D721Med (cell line): ENCODE data around the gene KMT5C.

ENCODE experiments used
- DNase-seq: peaks from one replicate; pipeline ENCODE4 v3.0.0; 2011; ENCODE audit warnings: low spot score; ENCODE audit not compliant: insufficient read length
- FAIRE-seq: peaks from 2 replicates; lab custom pipeline; 2011; peaks lifted over from hg19 to GRCh38; lab: Jason Lieb, UNC
- TF ChIP-seq, protein P1 (sequence below): IDR thresholded peaks from 2 replicates; pipeline ENCODE4 v1.5.1; 2012; ENCODE audit warnings: mild to moderate bottlenecking, control low read depth; ENCODE audit not compliant: insufficient read depth; ENCODE audit errors: missing control alignments

Gene KMT5C

DNA sequence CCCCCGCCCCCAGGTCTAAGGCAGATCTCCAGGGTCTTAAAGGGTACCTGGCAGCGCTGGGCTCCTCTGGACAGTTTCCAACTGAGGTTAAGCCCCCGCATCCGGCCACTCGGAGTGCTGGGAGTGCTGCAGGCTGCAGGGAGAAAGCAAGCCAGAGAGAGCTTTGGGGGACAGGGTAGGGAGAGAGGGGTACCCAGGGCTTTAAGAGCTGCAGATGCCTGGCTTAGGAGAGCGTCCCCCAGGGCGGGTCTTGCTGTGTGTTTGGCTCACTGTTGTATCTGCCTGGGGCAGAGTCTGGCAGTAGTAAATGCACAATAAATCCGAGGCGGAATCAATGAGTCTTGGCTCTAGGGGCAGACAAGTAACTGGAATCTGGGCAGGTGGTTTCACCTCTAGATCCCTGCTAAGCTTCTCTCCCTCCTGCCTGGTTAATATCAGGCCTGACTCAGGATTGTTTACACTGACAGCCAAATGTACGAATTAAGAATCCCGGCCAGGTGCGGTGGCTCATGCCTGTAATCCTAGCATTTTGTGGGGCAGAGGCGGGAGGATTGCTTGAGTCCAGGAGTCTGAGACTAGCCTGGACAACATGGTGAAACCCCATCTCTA, 15.6 kb downstream of the KMT5C start:
- TF ChIP-seq, protein P1, sequence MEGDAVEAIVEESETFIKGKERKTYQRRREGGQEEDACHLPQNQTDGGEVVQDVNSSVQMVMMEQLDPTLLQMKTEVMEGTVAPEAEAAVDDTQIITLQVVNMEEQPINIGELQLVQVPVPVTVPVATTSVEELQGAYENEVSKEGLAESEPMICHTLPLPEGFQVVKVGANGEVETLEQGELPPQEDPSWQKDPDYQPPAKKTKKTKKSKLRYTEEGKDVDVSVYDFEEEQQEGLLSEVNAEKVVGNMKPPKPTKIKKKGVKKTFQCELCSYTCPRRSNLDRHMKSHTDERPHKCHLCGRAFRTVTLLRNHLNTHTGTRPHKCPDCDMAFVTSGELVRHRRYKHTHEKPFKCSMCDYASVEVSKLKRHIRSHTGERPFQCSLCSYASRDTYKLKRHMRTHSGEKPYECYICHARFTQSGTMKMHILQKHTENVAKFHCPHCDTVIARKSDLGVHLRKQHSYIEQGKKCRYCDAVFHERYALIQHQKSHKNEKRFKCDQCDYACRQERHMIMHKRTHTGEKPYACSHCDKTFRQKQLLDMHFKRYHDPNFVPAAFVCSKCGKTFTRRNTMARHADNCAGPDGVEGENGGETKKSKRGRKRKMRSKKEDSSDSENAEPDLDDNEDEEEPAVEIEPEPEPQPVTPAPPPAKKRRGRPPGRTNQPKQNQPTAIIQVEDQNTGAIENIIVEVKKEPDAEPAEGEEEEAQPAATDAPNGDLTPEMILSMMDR: no peak
- FAIRE-seq: no peak
- no peak for DNase-seq

DNA sequence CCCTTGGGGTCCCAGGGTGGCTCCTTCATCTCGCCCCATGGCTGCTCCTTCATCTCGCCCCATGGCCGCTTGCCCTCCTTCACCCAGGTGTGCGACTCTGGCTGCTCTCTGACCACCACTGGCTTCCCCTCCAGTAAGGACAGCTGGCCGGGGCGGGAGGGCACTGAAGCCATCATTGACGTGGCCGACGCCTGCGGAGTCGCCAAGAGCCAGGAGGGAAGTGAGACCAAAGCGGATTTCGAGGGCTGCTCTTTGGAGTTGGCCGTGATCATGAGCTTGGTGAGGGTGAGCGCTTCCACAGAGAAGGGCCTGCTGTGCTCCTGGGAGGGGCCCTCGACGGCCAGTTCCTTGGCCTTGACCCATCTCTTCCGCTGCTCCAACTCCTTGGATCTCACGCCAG, 18.8 kb downstream of the KMT5C start:
- FAIRE-seq: no peak
- no peak for DNase-seq
- TF ChIP-seq, protein P1: no peak

DNA sequence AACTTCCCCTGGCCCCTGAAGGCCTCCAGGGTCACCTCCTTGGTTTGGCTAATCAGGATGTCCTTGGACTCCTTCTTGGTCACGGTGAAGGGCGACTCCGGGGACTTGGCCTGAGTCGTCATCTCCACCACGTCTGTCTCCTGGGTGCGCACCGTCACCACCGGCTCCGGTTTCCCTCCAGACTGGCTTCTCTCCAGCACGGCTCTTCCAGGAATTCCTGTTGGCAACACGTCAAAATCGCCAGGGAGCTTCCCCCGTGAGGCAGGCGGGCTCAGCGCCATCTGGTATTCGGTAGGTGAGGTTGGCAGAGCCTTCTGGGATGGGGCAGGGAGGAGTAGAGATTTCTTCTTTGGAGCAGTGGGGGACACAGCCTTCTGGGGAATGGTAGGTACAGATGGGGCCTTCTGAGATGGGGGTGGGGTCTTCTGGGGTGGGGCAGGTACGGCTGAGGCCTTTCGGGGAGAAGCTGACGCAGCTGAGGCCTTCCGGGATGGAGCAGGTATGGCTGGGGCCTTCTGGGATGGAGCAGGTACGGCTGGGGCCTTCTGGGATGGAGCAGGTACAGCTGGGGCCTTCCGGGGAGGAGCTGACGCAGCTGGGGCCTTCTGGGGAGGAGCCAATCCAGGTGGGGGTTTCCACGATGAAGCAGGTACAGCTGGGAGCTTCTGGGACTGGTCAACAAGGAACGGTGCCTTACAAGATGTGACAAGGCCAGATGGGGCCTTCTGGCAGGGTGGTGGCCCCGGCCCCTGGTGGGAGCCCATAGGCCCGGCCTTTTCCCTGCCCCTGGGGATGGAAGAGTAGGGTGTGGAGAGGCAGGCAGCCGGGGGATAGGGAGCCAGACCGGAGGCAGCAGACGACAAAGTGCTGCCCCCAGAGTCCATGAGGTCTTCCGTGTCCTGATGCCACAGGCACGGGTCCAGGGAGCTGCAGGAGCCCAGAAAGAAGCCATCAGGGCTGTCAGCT, 19.6 kb downstream of the KMT5C start:
- FAIRE-seq (no peak), DNase-seq (no peak)
- TF ChIP-seq, protein P1: no peak

DNA sequence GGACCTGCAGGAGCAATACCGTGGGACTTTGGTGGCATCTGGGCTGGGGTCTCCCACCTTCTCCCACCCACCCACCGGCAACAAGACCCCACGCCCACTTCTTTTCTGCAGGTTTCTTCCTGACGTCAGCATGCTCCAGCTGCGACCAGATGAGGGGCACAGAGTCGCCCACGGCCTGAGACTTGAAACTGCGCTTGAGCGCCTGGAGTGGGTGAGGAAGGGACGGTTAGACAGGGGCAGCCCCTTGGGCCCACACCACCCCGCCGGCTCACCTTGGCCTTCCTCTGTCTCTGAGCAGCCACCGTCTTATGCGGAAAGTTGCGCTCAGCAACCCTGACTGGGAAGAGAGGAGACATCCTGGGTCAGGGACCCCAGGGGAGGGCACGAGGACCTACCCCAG, 21.2 kb downstream of the KMT5C start:
- no peak for FAIRE-seq
- no peak for DNase-seq
- TF ChIP-seq, protein P1: no peak

DNA sequence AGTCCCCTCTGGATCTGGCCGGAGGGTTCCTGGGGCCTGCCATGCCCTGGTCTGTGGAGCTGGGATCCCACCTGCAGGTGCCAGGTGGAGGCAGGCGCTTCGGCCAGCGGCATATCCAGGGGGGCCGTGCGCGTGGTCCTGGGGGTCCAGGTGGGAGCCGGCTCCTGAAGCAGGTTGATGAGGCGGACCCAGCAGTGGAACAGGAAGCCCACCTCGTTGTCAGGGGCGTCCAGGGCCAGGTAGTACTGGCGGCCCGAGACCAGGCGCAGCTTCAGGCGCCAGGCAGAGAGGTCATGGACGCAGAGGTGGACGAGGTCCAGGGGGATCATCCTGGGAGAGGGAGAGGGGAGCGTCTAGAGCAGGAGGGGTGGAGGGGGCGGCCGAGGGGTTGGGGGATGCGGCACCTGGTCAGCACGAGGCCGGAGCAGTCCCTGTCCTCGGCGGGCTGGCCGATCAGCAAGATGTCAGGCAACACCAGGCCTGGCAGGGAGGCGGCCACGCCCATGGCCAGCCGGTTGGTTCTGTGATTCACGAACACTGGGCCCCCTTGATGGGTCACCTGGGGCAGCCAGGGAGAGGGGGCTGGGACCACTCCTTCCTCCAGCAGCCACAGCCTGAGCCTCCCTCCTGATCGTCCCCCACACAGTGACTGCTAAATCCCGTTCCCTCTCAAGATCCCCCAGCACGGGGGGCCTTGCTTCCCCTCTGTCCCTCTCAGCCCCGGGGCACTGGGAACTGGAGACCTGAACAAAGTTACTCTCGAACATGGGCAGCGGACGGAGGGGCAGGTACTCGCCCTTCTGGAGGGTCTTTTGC, 22.7 kb downstream of the KMT5C start:
- TF ChIP-seq, protein P1: no peak
- FAIRE-seq: no peak
- DNase-seq: no peak

DNA sequence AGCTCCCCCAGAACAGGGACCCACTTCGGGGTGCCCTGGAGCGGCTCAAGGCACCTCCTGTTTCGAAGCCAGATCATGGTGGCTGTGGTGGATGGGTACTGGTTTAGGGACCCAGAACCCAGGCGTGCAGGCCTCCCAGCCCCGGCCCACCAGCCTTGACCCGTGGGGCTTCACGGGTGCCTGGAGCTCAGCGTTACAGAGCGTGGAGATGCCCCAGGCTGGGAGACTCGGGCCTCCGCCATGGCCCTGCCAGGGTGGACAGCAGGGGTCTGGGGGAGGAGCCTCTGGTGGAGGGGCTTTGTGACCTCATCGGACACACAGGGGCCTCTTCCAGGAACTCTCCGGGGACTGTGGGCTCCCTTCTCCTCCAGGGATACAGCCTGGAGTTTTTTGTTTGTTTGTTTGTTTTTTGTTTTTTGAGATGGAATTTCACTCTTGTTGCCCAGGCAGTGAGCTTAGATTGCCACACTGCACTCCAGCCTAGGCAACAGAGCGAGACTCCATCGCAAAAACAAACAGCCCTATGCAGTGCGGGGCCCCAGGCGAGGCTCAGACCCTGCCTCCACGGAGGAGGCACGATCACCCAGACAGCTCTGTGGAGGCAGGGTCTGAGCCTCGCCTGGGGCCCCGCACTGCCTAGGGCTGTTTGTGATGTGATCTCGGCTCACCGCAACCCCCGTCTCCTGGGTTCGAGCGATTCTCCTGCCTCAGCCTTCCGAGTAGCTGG, 23.5 kb downstream of the KMT5C start, which contains the start of gene GARIN5B:
Gene GARIN5B, minus strand, starts transcription at position 271 of the 727 bp plus-strand sequence. Its CDS starts 194 bp downstream, at position 77.
- no peak for FAIRE-seq
- TF ChIP-seq, protein P1: no peak
- DNase-seq: no peak
